HL-60/S4 treated with phorbol 12-myristate 13-acetate at 8.2 ng/mL for 4 days and 3 days (cell line): ENCODE data around the gene DAG1.

Experiments
- in situ Hi-C: fragments of 300-500 bp; cut with MboI; formaldehyde crosslinking; loops from 2 replicates; pipeline ENCODE4 v1.15.0; 2022; ENCODE audit warnings: low sequenced_read_pairs

The DAG1 gene

GRCh38 chr3:49539659-49540560 lies 69.8 kb downstream of the DAG1 start:
- in situ Hi-C loops: no loop called here

- in situ Hi-C loops: loop anchor here (25.0 kb wide), 1 partner anchor 110 kb away; the partner anchor contains the start of gene APEH
These were observed 82.0 kb downstream of the DAG1 start for GRCh38 chr3:49552087-49552486.

GRCh38 chr3:49553324-49553691 lies 83.2 kb downstream of the DAG1 start:
- in situ Hi-C loops: loop anchor here (25.0 kb wide), 1 partner anchor 109 kb away; the partner anchor contains the start of gene APEH

GRCh38 chr3:49553692-49554632 lies 83.9 kb downstream of the DAG1 start, which contains the start of gene BSN:
Gene BSN, plus strand, starts transcription at chr3:49554477. Its CDS starts 126 bp downstream, at chr3:49554603.
- in situ Hi-C loops: loop anchor here (25.0 kb wide), 1 partner anchor 108 kb away; the partner anchor contains the start of gene APEH

GRCh38 chr3:49554633-49555265 lies 84.7 kb downstream of the DAG1 start:
- in situ Hi-C loops: loop anchor here (25.0 kb wide), 1 partner anchor 108 kb away; the partner anchor contains the start of gene APEH

DNA sequence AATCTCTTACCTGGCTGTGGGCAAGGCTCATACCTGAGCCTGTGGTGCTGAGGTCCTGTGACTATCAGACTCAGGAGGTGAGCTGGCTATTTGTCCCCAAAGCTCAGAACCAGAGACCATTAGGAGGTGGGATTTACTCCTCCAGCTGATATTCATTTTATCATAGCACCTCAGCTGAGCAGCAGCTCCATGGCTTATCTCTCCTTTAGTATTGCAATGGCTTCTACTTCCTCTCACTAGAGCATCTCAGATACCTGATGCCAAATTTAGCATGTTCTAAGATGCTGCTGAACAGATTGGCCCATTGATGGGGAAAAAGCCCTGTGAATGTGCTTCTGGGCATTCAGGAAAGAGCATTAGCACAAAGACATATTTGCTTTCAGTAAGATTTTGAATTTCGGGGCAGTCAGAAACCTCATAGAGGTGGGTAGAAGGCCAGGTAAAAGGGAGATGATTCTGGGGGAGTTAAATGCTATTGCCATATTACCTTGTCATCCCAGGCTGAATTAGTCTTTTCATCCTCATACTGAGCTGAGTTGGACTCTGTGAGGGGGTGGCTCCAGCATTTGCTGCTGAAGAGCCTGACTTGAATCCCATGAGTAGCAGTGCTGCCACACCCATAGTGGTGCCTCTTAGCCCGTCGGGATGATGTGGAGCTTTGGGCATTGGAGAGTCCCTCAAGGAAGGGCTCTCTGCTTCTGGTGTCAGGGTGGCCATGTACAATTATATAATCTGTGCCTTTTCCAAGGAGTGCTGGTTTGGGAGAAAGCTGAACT lies 86.6 kb downstream of the DAG1 start:
- in situ Hi-C loops: loop anchor here (25.0 kb wide), 1 partner anchor 106 kb away; the partner anchor contains the start of gene APEH

GRCh38 chr3:49563040-49563578 lies 93.0 kb downstream of the DAG1 start:
- in situ Hi-C loops: loop anchor here (25.0 kb wide), 1 partner anchor 99 kb away; the partner anchor contains the start of gene APEH

DNA sequence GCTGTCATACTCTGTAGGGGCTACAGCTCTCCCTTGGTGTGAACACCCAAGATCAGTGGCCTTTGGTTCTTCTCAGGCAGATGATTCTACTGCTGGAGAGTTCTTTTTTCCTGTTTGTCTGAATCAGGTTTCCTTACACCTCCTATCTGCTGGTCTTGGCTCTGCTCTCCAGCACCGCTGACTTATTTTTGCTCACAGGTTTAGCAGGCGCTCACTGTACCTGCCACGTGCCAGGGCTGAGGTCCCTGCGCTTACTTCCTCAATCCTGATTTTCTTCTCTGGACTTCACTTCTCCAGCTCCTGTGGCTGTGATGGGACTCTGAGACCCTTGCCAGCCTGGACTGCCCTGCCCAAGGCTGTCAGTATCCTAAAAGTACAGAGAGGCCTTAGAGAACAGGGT lies 93.7 kb downstream of the DAG1 start:
- in situ Hi-C loops: loop anchor here (25.0 kb wide), 1 partner anchor 99 kb away; the partner anchor contains the start of gene APEH

GRCh38 chr3:49566312-49566711 lies 96.2 kb downstream of the DAG1 start:
- in situ Hi-C loops: loop anchor here (25.0 kb wide), 1 partner anchor 96 kb away; the partner anchor contains the start of gene APEH

- in situ Hi-C loops: loop anchor here (25.0 kb wide), 1 partner anchor 95 kb away; the partner anchor contains the start of gene APEH
These were observed 97.3 kb downstream of the DAG1 start for GRCh38 chr3:49567406-49567805.

DNA sequence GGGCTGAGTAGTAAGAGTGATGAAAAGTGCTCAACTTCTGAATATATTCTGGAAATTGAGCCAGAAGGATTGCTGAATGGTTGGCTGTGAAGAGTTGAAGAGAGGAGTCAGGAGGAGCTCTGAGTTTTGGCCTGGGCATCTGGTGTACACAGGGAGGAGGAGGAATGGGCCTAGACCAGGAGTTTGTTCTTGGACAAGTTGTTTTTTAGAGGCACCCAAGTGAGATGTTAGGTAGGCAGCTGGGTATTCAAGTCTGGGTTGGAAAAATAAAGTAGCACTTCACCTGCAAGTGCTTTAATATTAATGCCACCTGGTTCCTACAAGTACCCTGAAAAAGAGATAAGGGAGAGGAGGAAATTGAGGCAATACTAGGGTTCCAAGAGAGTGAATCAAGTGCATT lies 98.9 kb downstream of the DAG1 start:
- in situ Hi-C loops: loop anchor here (25.0 kb wide), 1 partner anchor 93 kb away; the partner anchor contains the start of gene APEH

DNA sequence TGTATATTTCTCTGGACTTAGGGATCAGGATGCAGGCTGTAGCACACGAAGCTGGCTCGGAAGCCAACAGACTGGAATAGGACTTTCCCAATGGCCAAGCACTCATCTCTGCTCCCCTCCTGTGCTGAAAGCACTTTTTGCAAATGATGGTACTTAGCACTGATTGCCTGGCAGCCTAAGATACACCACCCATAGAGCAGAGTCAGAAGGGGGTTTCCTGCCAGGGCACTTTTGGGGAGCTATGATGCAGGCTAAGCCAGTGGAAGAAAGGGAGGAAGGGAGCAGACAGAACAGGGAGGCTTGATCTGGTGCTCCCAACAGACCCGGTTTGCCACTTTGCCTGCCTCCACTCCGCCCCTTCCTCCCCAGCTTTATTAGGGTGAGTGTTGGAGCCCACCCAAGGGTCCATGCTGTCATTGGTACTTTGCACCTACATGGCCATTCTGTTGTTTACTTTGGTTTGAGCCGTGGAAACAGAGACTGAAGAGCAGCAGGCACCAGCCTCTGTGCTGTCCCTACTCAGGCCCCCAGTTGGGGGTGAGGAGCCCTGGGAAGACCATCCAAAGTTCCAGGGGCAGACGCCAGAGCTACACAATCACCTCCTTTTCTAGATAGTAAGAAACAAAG lies 100.1 kb downstream of the DAG1 start:
- in situ Hi-C loops: loop anchor here (25.0 kb wide), 1 partner anchor 92 kb away; the partner anchor contains the start of gene APEH

GRCh38 chr3:49582177-49582576 lies 112.1 kb downstream of the DAG1 start:
- in situ Hi-C loops: no loop called here
